ENCODE data around the gene PCDHGA6. TPM values are rescaled to one million over a fixed set of nuclear protein-coding genes. Genes with fewer than 3 reads are reported as not detected.
"Not testable (repeated sequence)": the region's sequence is repeated elsewhere in the genome, so short reads cannot be mapped to it uniquely, and the experiment has no call there.

Gene PCDHGA6
- total RNA-seq (2014; rRNA removed; shearing (Covaris generic)) = 0.04 TPM in 1 of 2 replicates, not detected in the other

GRCh38 chr5:141373673-141374317 is at the start of gene PCDHGA6:
Gene PCDHGA6, plus strand, starts transcription at chr5:141373891. Its CDS starts 193 bp downstream, at chr5:141374084.
- DNase-seq = no peak
- no peaks in the 10 kb centered on the region for H3K36me3 ChIP-seq (replicated peaks; ENCODE audit: control insufficient read depth, insufficient read depth, low read length)
- H3K4me3 ChIP-seq (ENCODE audit: insufficient read depth, low read depth, low read length) = no peak within 1 kb of the TSS
- H3K27me3 ChIP-seq (ENCODE audit: control insufficient read depth, insufficient read depth, low read length) = no peaks in the 10 kb centered on the region

GRCh38 chr5:141326088-141326854 is 47.4 kb upstream of the PCDHGA6 start:
- no peaks in the 10 kb centered on the region for H3K36me3 ChIP-seq (replicated peaks; ENCODE audit: control insufficient read depth, insufficient read depth, low read length)
- peak overlapping the region; percentile 23; the same call in 1 of the 2 replicates for H3K4me3 ChIP-seq (ENCODE audit: insufficient read depth, low read depth, low read length)
- DNase-seq = peak; percentile 68
- no peaks in the 10 kb centered on the region for H3K27me3 ChIP-seq (ENCODE audit: control insufficient read depth, insufficient read depth, low read length)

GRCh38 chr5:141328231-141328630 is 45.5 kb upstream of the PCDHGA6 start:
- Histone ChIP-seq H3K27me3 (ENCODE audit: control insufficient read depth, insufficient read depth, low read length) (no peaks in the 10 kb centered on the region), H3K36me3 (replicated peaks; ENCODE audit: control insufficient read depth, insufficient read depth, low read length) (no peaks in the 10 kb centered on the region), H3K4me3 (ENCODE audit: insufficient read depth, low read depth, low read length) (no peak overlapping the region)
- no peak for DNase-seq

GRCh38 chr5:141330299-141331080 is 43.2 kb upstream of the PCDHGA6 start, which contains the start of gene PCDHGA1:
Gene PCDHGA1, plus strand, starts transcription at chr5:141330514.
- DNase-seq = no peak
- no peak within 1 kb of the TSS for H3K4me3 ChIP-seq (ENCODE audit: insufficient read depth, low read depth, low read length)
- no peaks in the 10 kb centered on the region for H3K27me3 ChIP-seq (ENCODE audit: control insufficient read depth, insufficient read depth, low read length)
- no peaks in the 10 kb centered on the region for H3K36me3 ChIP-seq (replicated peaks; ENCODE audit: control insufficient read depth, insufficient read depth, low read length)

- H3K4me3 ChIP-seq (ENCODE audit: insufficient read depth, low read depth, low read length); DNase-seq; H3K27me3 ChIP-seq (ENCODE audit: control insufficient read depth, insufficient read depth, low read length); H3K36me3 ChIP-seq (replicated peaks; ENCODE audit: control insufficient read depth, insufficient read depth, low read length): not testable (repeated sequence)
Observed at GRCh38 chr5:141332571-141332970, 41.1 kb upstream of the PCDHGA6 start.

GRCh38 chr5:141338538-141339306 is 35.0 kb upstream of the PCDHGA6 start, which contains the start of gene PCDHGA2:
Gene PCDHGA2, plus strand, starts transcription at chr5:141338760.
- Histone ChIP-seq H3K36me3 (replicated peaks; ENCODE audit: control insufficient read depth, insufficient read depth, low read length) (no peaks in the 10 kb centered on the region), H3K27me3 (ENCODE audit: control insufficient read depth, insufficient read depth, low read length) (no peaks in the 10 kb centered on the region), H3K4me3 (ENCODE audit: insufficient read depth, low read depth, low read length) (no peak within 1 kb of the TSS)
- DNase-seq = peak; percentile 61

GRCh38 chr5:141340781-141341354 is 32.8 kb upstream of the PCDHGA6 start:
- not testable (repeated sequence) for DNase-seq

GRCh38 chr5:141342773-141343172 is 30.9 kb upstream of the PCDHGA6 start:
- no peak for DNase-seq
- no peak overlapping the region for H3K4me3 ChIP-seq (ENCODE audit: insufficient read depth, low read depth, low read length)
- H3K27me3 ChIP-seq (ENCODE audit: control insufficient read depth, insufficient read depth, low read length) = no peaks in the 10 kb centered on the region
- no peaks in the 10 kb centered on the region for H3K36me3 ChIP-seq (replicated peaks; ENCODE audit: control insufficient read depth, insufficient read depth, low read length)

More at GRCh38 chr5:141340781-141341354, 32.8 kb upstream of the PCDHGA6 start:
- H3K36me3 ChIP-seq (replicated peaks; ENCODE audit: control insufficient read depth, insufficient read depth, low read length); H3K4me3 ChIP-seq (ENCODE audit: insufficient read depth, low read depth, low read length); H3K27me3 ChIP-seq (ENCODE audit: control insufficient read depth, insufficient read depth, low read length): not testable (repeated sequence)

- peak; percentile 56 for DNase-seq
- Histone ChIP-seq H3K4me3 (ENCODE audit: insufficient read depth, low read depth, low read length) (no peak within 1 kb of the TSS), H3K27me3 (ENCODE audit: control insufficient read depth, insufficient read depth, low read length) (no peaks in the 10 kb centered on the region), H3K36me3 (replicated peaks; ENCODE audit: control insufficient read depth, insufficient read depth, low read length) (no peaks in the 10 kb centered on the region)
Observed at GRCh38 chr5:141343242-141343952, 30.3 kb upstream of the PCDHGA6 start, which contains the start of gene PCDHGA3. Gene PCDHGA3, plus strand, starts transcription at chr5:141343829. Its CDS starts 205 bp downstream, at chr5:141344034.

GRCh38 chr5:141343953-141344463 is 29.7 kb upstream of the PCDHGA6 start:
- Histone ChIP-seq H3K36me3 (replicated peaks; ENCODE audit: control insufficient read depth, insufficient read depth, low read length) (no peaks in the 10 kb centered on the region), H3K4me3 (ENCODE audit: insufficient read depth, low read depth, low read length) (no peak overlapping the region)
- no peak for DNase-seq

GRCh38 chr5:141345327-141345726 is 28.4 kb upstream of the PCDHGA6 start:
- no peak for DNase-seq
- Histone ChIP-seq H3K4me3 (ENCODE audit: insufficient read depth, low read depth, low read length) (no peak overlapping the region), H3K36me3 (replicated peaks; ENCODE audit: control insufficient read depth, insufficient read depth, low read length) (no peaks in the 10 kb centered on the region), H3K27me3 (ENCODE audit: control insufficient read depth, insufficient read depth, low read length) (no peaks in the 10 kb centered on the region)

More at GRCh38 chr5:141343953-141344463, 29.7 kb upstream of the PCDHGA6 start:
- no peaks in the 10 kb centered on the region for H3K27me3 ChIP-seq (ENCODE audit: control insufficient read depth, insufficient read depth, low read length)

GRCh38 chr5:141346017-141346416 is 27.7 kb upstream of the PCDHGA6 start:
- not testable (repeated sequence) for DNase-seq

More at GRCh38 chr5:141346017-141346416, 27.7 kb upstream of the PCDHGA6 start:
- H3K36me3 ChIP-seq (replicated peaks; ENCODE audit: control insufficient read depth, insufficient read depth, low read length); H3K4me3 ChIP-seq (ENCODE audit: insufficient read depth, low read depth, low read length); H3K27me3 ChIP-seq (ENCODE audit: control insufficient read depth, insufficient read depth, low read length): not testable (repeated sequence)

Measured in H7 (cell line).